GM21447 (cell line): ENCODE measurements around the gene GPATCH2L.
A peak's percentile ranks its signal among the peaks of the same experiment; 100 is the strongest.

Experiments used
- ATAC-seq: cut with Tn5 transposase; IDR thresholded peaks from one replicate; pipeline ENCODE4 v1.9.1; 2021; ENCODE audit not compliant: unreplicated experiment

GPATCH2L gene

GRCh38 chr14:76135722-76136121 lies 16.0 kb upstream of the GPATCH2L start:
- no peak for ATAC-seq

GRCh38 chr14:76136476-76137110 lies 15.1 kb upstream of the GPATCH2L start:
- ATAC-seq: no peak

GRCh38 chr14:76138119-76138757 lies 13.5 kb upstream of the GPATCH2L start:
- no peak for ATAC-seq

- ATAC-seq: no peak
Measured at GRCh38 chr14:76138758-76139723, 12.7 kb upstream of the GPATCH2L start.

GRCh38 chr14:76143642-76144041 lies 8.1 kb upstream of the GPATCH2L start:
- ATAC-seq: no peak

- no peak for ATAC-seq
Measured at GRCh38 chr14:76146976-76147375, 4.7 kb upstream of the GPATCH2L start.

GRCh38 chr14:76149196-76149595 lies 2.5 kb upstream of the GPATCH2L start:
- no peak for ATAC-seq

- ATAC-seq: peak; percentile 85
Measured at GRCh38 chr14:76152333-76152681, 585 bp downstream of the GPATCH2L start.

GRCh38 chr14:76153919-76154318 lies 2.2 kb downstream of the GPATCH2L start:
- no peak for ATAC-seq

- ATAC-seq: no peak
Measured at GRCh38 chr14:76154539-76155126, 2.9 kb downstream of the GPATCH2L start.

GRCh38 chr14:76163668-76164363 lies 12.1 kb downstream of the GPATCH2L start:
- ATAC-seq: no peak

GRCh38 chr14:76168531-76168930 lies 16.8 kb downstream of the GPATCH2L start:
- ATAC-seq: no peak

GRCh38 chr14:76169776-76170175 lies 18.1 kb downstream of the GPATCH2L start:
- no peak for ATAC-seq

- ATAC-seq: no peak
Measured at GRCh38 chr14:76174982-76175381, 23.3 kb downstream of the GPATCH2L start.

- no peak for ATAC-seq
Measured at GRCh38 chr14:76175942-76176341, 24.2 kb downstream of the GPATCH2L start.

- ATAC-seq: no peak
Measured at GRCh38 chr14:76181546-76181945, 29.8 kb downstream of the GPATCH2L start.

- peak; percentile 87 for ATAC-seq
Measured at GRCh38 chr14:76186308-76187027, 34.7 kb downstream of the GPATCH2L start.

GRCh38 chr14:76191297-76191696 lies 39.6 kb downstream of the GPATCH2L start:
- no peak for ATAC-seq

GRCh38 chr14:76193696-76194095 lies 42.0 kb downstream of the GPATCH2L start:
- ATAC-seq: no peak

GRCh38 chr14:76194327-76194726 lies 42.6 kb downstream of the GPATCH2L start:
- no peak for ATAC-seq
